ENCODE results near the gene ZNF793.
A peak's percentile ranks its signal among the peaks of the same experiment; 100 is the strongest.

ZNF793 gene

DNA sequence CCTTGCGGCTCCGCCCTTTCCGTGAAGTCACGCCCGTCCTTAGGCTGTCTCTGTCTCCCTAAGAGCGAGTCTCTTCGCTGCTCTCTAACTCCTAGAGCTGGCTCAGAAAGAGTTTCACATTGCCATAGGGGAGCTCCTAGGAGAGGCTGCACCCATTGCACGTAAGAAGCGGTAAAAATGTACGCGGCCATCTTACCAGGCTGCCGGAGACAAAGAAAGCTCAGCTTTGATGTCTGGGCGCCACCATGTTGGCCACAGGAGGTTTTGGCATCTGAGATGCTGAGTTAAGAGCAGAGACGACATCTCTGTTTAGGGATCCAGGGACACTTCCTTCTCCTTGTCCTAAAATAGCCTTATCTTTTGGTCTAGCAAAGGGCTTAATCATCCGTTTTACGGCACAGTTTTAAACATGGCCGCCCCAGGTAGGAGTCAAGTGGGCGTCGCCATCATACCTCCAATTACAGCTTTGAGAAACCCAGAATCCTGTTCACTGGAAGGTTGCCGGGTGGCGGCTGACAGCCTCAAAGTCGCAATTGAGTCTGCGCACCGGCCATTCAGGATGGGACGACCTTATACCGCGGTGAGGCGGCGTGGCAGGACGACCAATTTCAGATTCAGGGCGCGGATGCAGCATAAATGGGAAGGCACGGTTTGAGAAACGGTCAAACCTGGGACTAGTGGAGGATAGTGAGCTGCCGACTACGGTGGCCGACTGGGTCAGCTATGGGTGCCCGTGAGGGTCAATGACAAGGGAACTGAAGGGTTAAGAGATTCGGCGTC lies at the start of gene ZNF793:
ZNF793 (plus strand) TSS at position 553 of the 780 bp plus-strand sequence. CDS start 16,501 bp downstream, outside the sequence.
- H3K4me3 ChIP-seq (ENCODE audit: low read length): peak within 1 kb of the TSS; percentile 97
- TF ChIP-seq CTCF (conservative IDR thresholded peaks at IDR 0.05; ENCODE audit: low read depth, low read length): no peak
- DNase-seq (ENCODE audit: low read depth): peak; percentile 62

GRCh38 chr19:37466277-37466797 lies 40.4 kb upstream of the ZNF793 start:
- DNase-seq (ENCODE audit: low read depth): no peak
- no peak for TF ChIP-seq CTCF (conservative IDR thresholded peaks at IDR 0.05; ENCODE audit: low read depth, low read length)
- peak overlapping the region; percentile 87 for H3K4me3 ChIP-seq (ENCODE audit: low read length)

- peak within 1 kb of the TSS; percentile 87 for H3K4me3 ChIP-seq (ENCODE audit: low read length)
- TF ChIP-seq CTCF (conservative IDR thresholded peaks at IDR 0.05; ENCODE audit: low read depth, low read length): no peak
- peak; percentile 83 for DNase-seq (ENCODE audit: low read depth)
These were observed 39.7 kb upstream of the ZNF793 start, which contains the start of gene ZNF569 for GRCh38 chr19:37466798-37467607. Gene ZNF569 (minus strand): TSS chr19:37467444. CDS start chr19:37444921, 22,523 bp downstream.

- no peak for DNase-seq (ENCODE audit: low read depth)
- no peak for TF ChIP-seq CTCF (conservative IDR thresholded peaks at IDR 0.05; ENCODE audit: low read depth, low read length)
- H3K4me3 ChIP-seq (ENCODE audit: low read length): peak overlapping the region; percentile 87
These were observed 39.1 kb upstream of the ZNF793 start for GRCh38 chr19:37467608-37468090.

DNA sequence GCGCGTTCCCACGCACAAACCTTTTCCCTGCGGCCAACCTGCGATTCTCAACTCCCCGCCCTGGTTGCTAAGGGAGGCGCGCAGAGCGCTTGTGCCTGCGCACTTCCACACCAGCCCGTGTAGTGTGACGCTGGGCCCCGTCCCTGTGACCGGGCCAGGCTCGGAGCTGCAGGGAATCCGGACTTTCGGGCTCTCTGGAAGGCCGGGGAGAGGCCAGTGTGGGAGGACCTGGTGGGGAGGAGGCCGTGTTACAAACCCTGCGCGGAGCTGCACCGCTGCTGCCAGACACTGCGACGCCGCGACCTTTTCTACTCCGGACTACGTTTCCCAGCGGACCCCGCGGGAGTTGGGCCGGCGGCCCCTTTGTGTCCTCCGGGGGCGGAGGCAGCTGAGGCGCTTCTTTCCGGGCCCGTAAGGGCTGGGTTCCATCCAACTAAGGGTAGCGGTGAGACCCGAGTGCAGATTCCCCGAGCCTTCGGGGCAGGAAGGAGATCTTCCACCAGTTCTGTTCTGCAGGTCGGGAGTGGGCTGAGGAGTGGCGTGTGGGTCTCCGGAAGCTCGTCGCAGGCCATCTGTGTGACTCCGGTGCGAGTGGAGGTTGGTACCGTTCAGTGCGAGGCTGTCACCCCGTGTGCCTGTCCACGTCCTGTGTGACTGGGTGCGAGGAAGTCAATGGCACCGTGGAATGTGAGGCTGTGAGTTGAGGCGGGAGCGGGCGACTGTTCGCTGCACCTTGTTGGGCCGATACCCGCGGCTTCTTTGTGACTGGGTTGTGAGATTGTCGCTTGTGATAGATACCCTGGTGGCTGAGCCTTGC lies 37.6 kb upstream of the ZNF793 start, which contains the start of gene ZNF570:
ZNF570 (plus strand) TSS at position 396 of the 817 bp plus-strand sequence. CDS start 999 bp downstream, outside the sequence.
- peak within 1 kb of the TSS; percentile 97 for H3K4me3 ChIP-seq (ENCODE audit: low read length)
- DNase-seq (ENCODE audit: low read depth): peak; percentile 56
- TF ChIP-seq CTCF (conservative IDR thresholded peaks at IDR 0.05; ENCODE audit: low read depth, low read length): no peak

DNA sequence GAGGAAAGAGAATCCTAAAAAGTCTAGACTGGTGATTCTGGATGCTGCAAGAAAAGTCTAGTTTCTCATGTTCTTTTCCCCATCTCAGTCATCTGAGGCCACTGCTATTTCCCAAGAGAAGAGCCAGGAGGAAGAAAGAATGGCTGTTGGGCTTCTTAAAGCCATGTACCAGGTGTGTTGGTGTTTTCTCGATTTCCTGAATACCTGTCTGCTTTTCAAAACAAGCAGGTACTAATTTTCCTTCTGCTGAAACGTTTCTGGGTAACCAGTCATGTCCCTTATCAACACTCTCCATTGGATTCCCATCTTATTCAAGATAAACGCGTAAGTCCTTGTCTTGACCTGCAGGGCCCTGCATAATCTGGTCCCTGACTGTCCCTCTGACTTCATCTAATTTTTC lies 36.5 kb upstream of the ZNF793 start:
- peak overlapping the region; percentile 97 for H3K4me3 ChIP-seq (ENCODE audit: low read length)
- no peak for DNase-seq (ENCODE audit: low read depth)
- TF ChIP-seq CTCF (conservative IDR thresholded peaks at IDR 0.05; ENCODE audit: low read depth, low read length): no peak

Data from retinal pigment epithelial cell (primary cell).